GM19035 (cell line): ENCODE measurements around the gene MBL2.

Source experiments
- ATAC-seq: cut with Tn5 transposase; IDR thresholded peaks from one replicate; pipeline ENCODE4 v1.9.1; 2021; ENCODE audit not compliant: unreplicated experiment

The MBL2 gene

GRCh38 chr10:52740913-52741675 lies 31.5 kb downstream of the MBL2 start:
- peak; percentile 59 for ATAC-seq

GRCh38 chr10:52740155-52740549 lies 32.4 kb downstream of the MBL2 start:
- ATAC-seq, result no peak

GRCh38 chr10:52739380-52740154 lies 33.0 kb downstream of the MBL2 start:
- ATAC-seq, result no peak

GRCh38 chr10:52738951-52739350 lies 33.6 kb downstream of the MBL2 start:
- ATAC-seq, result no peak

GRCh38 chr10:52729271-52730104 lies 43.1 kb downstream of the MBL2 start:
- no peak for ATAC-seq

- no peak for ATAC-seq
Observed at GRCh38 chr10:52720018-52720417, 52.6 kb downstream of the MBL2 start.
